Smooth muscle cell (in vitro differentiated cells): Measurements from ENCODE around the gene PRELID1. TPM values are rescaled to one million over a fixed set of nuclear protein-coding genes. Genes with fewer than 3 reads are reported as not detected.
A peak's percentile ranks its signal among the peaks of the same experiment; 100 is the strongest.

Source experiments
- DNase-seq: peaks from one replicate; lab custom pipeline; 2025; ENCODE audit not compliant: unreplicated experiment; lab: John Stamatoyannopoulos, UW
- H2AFZ ChIP-seq: fragments of 200-600 bp; sonication (generic); 2 replicates; pipeline ENCODE4 v1.6.0; 2016; ENCODE audit warnings: antibody characterized with exemption, low read depth, mild to moderate bottlenecking
- H3F3A ChIP-seq: fragments of 200-600 bp; sonication (generic); 2 replicates; pipeline ENCODE4 v1.6.0; 2017; ENCODE audit warnings: antibody characterized with exemption, low read depth
- H3K27ac ChIP-seq: fragments of 200-600 bp; sonication (generic); 2 replicates; pipeline ENCODE4 v1.5.1; 2016; ENCODE audit warnings: low read depth, mild to moderate bottlenecking
- H3K27me3 ChIP-seq: fragments of 200-600 bp; sonication (generic); 2 replicates; pipeline ENCODE4 v1.6.1; 2016; ENCODE audit warnings: low read depth, mild to moderate bottlenecking
- H3K36me3 ChIP-seq: fragments of 200-600 bp; sonication (generic); 2 replicates; pipeline ENCODE4 v1.5.1; 2016; ENCODE audit warnings: low read depth
- H3K4me1 ChIP-seq: fragments of 200-600 bp; sonication (generic); 2 replicates; pipeline ENCODE4 v1.5.1; 2016; ENCODE audit warnings: low read depth
- H3K4me2 ChIP-seq: fragments of 200-600 bp; sonication (generic); 2 replicates; pipeline ENCODE4 v1.6.0; 2016; ENCODE audit warnings: mild to moderate bottlenecking
- H3K4me3 ChIP-seq: fragments of 200-600 bp; sonication (generic); 2 replicates; pipeline ENCODE4 v1.5.1; 2016; ENCODE audit warnings: mild to moderate bottlenecking
- H3K79me2 ChIP-seq: fragments of 200-600 bp; sonication (generic); 2 replicates; pipeline ENCODE4 v1.6.0; 2016; ENCODE audit warnings: low read depth, mild to moderate bottlenecking
- H3K9ac ChIP-seq: fragments of 200-600 bp; sonication (generic); 2 replicates; pipeline ENCODE4 v1.6.0; 2016; ENCODE audit warnings: low read depth
- H3K9me3 ChIP-seq: fragments of 200-600 bp; sonication (generic); replicated peaks from 2 replicates; pipeline ENCODE4 v1.5.1; 2016; ENCODE audit warnings: low read depth
- H4K20me1 ChIP-seq: fragments of 200-600 bp; sonication (generic); 2 replicates; pipeline ENCODE4 v1.6.0; 2016; ENCODE audit warnings: low read depth
- WGBS: methylation state at CpG from one replicate; pipeline ENCODE4 v1.1.7; 2016; ENCODE audit warnings: low lambda C conversion rate; 5-methylcytosine and 5-hydroxymethylcytosine counted together
- polyA plus RNA-seq: library from polyadenylated mRNA; unstranded; fragments of >200 nt; fragmentation: Nextera tagmentation; extraction: Ambion mirVana; gene quantifications from 2 replicates; pipeline ENCODE4 v1.2.1, GENCODE V29; 2016
- total RNA-seq: library from RNA; depleted of rRNA; stranded (reverse); fragments of >200 nt; gene quantifications from 2 replicates; pipeline ENCODE4 v1.2.3, GENCODE V29; 2014
- TF ChIP-seq, protein P1 (sequence below): fragments of 200-600 bp; sonication (generic); IDR thresholded peaks from 2 replicates; pipeline ENCODE4 v1.5.1; 2017; ENCODE audit warnings: borderline replicate concordance, mild to moderate bottlenecking, antibody characterized with exemption; ENCODE audit not compliant: insufficient read depth, poor library complexity, severe bottlenecking

Gene PRELID1
- total and polyA plus RNA-seq, 2 experiments from 2014 or later = 197 to 268 TPM

- DNase-seq = no peak
- Histone ChIP-seq H4K20me1 (peaks cover 29% of the 10 kb centered on the region), H3K9ac (peak overlapping the region; percentile 97), H3K4me3 (peak overlapping the region; percentile 100), H3K27ac (peak overlapping the region; percentile 96), H3K4me2 (peak overlapping the region; percentile 100), H2AFZ (no peak overlapping the region), H3F3A (peaks cover 36% of the 10 kb centered on the region), H3K79me2 (peaks cover 30% of the 10 kb centered on the region), H3K36me3 (no peaks in the 10 kb centered on the region), H3K4me1 (peaks cover 12% of the 10 kb centered on the region), H3K9me3 (no peaks in the 10 kb centered on the region), H3K27me3 (no peaks in the 10 kb centered on the region)
- TF ChIP-seq, protein P1, sequence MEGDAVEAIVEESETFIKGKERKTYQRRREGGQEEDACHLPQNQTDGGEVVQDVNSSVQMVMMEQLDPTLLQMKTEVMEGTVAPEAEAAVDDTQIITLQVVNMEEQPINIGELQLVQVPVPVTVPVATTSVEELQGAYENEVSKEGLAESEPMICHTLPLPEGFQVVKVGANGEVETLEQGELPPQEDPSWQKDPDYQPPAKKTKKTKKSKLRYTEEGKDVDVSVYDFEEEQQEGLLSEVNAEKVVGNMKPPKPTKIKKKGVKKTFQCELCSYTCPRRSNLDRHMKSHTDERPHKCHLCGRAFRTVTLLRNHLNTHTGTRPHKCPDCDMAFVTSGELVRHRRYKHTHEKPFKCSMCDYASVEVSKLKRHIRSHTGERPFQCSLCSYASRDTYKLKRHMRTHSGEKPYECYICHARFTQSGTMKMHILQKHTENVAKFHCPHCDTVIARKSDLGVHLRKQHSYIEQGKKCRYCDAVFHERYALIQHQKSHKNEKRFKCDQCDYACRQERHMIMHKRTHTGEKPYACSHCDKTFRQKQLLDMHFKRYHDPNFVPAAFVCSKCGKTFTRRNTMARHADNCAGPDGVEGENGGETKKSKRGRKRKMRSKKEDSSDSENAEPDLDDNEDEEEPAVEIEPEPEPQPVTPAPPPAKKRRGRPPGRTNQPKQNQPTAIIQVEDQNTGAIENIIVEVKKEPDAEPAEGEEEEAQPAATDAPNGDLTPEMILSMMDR = no peak
- 72% methylated on average over 7 of the region's 7 CpGs for WGBS
Measured at GRCh38 chr5:177301503-177302165, 2.0 kb upstream of the PRELID1 start.

DNA sequence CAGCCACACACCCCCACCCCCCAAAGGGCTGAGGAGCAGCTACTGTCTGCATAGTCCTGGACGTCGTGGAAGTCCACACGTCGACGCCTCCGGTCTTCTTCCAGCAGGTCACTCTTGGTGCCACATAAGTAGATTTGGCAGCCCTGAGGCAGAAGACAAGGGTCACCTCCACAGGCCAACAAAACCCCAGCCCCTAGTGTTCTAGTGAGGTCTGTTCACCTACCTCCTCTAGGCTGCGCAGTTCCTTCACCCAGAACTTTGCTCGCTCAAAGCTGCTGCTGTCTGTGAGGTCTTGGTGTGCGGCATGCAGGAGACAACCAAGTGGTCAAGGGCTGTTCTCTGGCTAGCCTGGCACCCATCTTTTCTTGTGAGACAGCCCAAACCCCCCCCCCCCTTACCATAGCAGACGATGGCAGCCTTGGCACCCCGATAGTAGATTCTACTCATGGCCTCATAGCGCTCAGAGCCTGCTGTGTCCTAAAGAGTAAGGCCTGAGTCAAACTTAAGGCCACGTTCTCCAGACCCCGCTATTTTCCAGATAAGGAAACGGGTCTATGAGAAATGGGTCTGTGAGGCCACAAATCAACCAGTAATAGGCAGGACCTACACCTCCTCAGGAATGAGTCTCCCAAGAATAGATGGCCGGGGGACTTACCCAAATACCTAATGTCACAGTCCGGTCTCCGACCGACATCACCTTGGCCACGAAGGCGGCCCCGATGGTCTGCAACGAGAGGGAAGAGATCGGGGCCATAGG is 1.1 kb upstream of the PRELID1 start:
- no peak overlapping the region for H2AFZ ChIP-seq
- peaks cover 30% of the 10 kb centered on the region for H3K79me2 ChIP-seq

GRCh38 chr5:177303925-177304391 is 359 bp downstream of the PRELID1 start:
- Histone ChIP-seq H3K9ac (peak overlapping the region; percentile 97), H3F3A (peaks cover 22% of the 10 kb centered on the region), H3K4me2 (peak overlapping the region; percentile 100), H2AFZ (peak overlapping the region; percentile 62), H3K27ac (peak overlapping the region; percentile 96), H4K20me1 (peaks cover 21% of the 10 kb centered on the region), H3K27me3 (no peaks in the 10 kb centered on the region), H3K4me1 (peaks cover 12% of the 10 kb centered on the region), H3K79me2 (peaks cover 30% of the 10 kb centered on the region), H3K36me3 (no peaks in the 10 kb centered on the region), H3K4me3 (peak overlapping the region; percentile 100), H3K9me3 (no peaks in the 10 kb centered on the region)
- no peak for DNase-seq
- TF ChIP-seq, protein P1 = no peak
- 1% methylated on average over 22 of the region's 25 CpGs for WGBS

More for the DNA sequence above, 1.1 kb upstream of the PRELID1 start:
- Histone ChIP-seq H3K9me3 (no peaks in the 10 kb centered on the region), H3K9ac (peak overlapping the region; percentile 97), H3K4me1 (peaks cover 12% of the 10 kb centered on the region), H3K4me3 (peak overlapping the region; percentile 100), H3F3A (peaks cover 35% of the 10 kb centered on the region), H3K27me3 (no peaks in the 10 kb centered on the region), H4K20me1 (peaks cover 21% of the 10 kb centered on the region), H3K27ac (peak overlapping the region; percentile 96), H3K4me2 (peak overlapping the region; percentile 100), H3K36me3 (no peaks in the 10 kb centered on the region)
- TF ChIP-seq, protein P1 = no peak
- WGBS = 41% methylated on average over 24 of the region's 24 CpGs
- no peak for DNase-seq
